AG09319 (cell line): Measurements from ENCODE around the gene NKX2-3.

Source experiments
- DNase-seq: peaks from one replicate; pipeline ENCODE4 v3.0.0-alpha.2; 2010; ENCODE audit warnings: low read depth; ENCODE audit errors: extremely low read depth
- TF ChIP-seq, protein P1 (sequence below): IDR thresholded peaks from 2 replicates; pipeline ENCODE4 v1.5.1; 2011; ENCODE audit warnings: low read depth, mild to moderate bottlenecking, inconsistent platforms, low read length, moderate library complexity

NKX2-3 gene

DNA sequence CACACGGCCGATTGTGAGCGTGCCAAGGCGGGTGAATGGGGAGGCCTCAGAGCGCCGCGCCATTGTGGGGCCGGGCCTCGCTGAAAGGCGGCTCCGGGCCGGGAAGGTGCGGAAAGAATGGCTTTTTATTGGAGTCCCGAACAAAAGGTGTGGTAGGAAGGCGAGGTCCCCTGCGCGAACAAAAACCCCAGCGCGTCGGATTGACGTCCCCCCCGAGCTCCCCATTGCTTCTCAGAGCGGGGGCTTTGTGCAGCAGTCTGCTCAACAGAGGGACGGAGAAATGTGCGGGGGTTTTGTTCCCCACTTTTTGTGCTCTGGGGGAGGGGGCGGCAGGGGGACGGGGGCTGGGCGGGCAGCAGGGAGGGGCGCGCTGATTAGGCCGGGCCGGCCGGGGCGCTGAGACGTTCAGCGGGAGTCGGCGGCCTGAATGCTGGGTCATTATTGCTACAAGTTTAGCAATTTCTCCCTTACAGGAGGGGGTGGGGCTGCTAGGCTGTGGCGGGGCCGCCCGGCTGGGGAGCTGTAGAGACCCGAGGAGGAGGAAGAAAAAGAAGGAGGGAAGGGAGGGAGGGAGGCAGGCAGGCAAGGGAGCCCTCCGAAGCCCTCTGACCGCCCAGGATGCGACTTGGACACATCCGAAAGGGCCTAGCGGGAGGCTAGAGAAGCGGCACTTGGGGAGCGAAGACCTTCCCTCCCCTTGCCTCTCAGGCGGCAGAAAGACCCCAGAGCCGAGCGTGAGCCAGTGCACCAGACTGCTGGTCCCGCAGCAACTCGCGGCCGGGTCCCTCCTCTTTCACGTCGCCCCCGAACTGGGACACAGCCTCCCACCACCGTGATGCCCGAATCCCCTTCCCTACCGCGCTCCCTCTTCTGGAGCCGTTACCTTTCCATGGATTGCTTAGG is 4.6 kb downstream of the NKX2-3 start:
- TF ChIP-seq, protein P1, sequence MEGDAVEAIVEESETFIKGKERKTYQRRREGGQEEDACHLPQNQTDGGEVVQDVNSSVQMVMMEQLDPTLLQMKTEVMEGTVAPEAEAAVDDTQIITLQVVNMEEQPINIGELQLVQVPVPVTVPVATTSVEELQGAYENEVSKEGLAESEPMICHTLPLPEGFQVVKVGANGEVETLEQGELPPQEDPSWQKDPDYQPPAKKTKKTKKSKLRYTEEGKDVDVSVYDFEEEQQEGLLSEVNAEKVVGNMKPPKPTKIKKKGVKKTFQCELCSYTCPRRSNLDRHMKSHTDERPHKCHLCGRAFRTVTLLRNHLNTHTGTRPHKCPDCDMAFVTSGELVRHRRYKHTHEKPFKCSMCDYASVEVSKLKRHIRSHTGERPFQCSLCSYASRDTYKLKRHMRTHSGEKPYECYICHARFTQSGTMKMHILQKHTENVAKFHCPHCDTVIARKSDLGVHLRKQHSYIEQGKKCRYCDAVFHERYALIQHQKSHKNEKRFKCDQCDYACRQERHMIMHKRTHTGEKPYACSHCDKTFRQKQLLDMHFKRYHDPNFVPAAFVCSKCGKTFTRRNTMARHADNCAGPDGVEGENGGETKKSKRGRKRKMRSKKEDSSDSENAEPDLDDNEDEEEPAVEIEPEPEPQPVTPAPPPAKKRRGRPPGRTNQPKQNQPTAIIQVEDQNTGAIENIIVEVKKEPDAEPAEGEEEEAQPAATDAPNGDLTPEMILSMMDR = no peak

DNA sequence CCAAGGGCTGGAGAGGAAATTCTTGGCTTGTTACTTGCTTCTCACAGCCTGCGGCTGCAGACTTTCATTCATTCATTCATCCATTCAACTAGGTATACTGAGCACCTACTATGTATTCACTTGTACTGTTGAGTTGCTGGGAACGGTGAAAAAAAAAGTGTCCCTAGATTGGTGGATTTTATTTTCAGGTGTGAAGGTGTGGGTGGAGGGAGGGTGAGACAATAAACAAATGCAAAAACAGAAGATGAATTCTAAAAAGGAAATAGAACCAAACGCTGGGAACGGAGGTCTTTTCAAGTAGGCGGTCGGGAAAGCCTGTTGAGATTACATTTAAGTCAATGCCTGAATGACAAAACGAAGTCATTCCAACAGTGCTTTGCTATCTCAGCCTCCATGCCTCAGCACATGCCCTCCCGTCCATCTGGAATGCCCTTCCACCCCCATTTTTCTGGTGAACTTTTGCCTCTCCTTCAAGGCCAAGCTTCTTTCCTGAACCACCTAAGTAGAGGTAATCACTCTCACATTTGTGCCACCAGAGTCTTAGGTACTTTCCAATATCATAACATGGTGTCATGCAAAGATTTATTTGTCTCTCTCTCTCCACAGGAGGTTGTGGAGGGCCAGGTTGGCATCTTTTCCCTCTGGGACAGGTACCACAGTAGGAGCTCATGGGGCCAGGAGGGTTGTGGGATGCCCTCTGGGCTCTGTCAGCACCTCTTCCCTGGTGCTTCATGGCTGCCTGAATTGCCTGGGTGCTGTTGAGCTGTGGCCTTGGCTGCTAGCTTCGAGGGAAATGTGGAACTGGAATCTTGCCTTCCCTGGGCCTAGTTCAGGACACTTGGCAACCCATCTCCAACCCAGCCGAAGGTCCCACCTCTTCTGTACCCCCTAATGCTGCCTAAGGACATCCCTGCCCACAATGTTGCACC is 5.5 kb downstream of the NKX2-3 start:
- TF ChIP-seq, protein P1 = no peak
- DNase-seq = no peak

More for the DNA sequence above, 4.6 kb downstream of the NKX2-3 start:
- DNase-seq = no peak

DNA sequence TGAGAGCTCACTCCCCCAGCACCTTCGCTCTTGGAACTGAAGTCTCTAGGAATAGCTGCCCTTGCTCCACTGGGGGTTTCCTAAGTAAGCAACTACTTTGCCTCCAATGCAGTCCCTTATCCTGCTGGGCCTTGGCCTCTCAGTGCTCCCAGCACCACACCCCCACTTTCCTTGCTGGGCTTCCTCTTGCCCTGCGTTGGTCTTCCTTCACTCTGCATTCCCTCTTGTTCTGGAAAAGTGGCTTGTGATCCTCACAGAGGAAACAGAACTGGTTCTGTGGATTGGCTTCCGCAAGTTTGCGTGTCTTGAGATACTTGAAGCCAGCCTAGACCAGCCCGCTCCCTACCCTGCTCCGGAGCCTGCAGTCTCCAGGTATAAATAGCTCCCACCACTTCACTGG is 6.4 kb downstream of the NKX2-3 start:
- TF ChIP-seq, protein P1 = no peak
- no peak for DNase-seq

DNA sequence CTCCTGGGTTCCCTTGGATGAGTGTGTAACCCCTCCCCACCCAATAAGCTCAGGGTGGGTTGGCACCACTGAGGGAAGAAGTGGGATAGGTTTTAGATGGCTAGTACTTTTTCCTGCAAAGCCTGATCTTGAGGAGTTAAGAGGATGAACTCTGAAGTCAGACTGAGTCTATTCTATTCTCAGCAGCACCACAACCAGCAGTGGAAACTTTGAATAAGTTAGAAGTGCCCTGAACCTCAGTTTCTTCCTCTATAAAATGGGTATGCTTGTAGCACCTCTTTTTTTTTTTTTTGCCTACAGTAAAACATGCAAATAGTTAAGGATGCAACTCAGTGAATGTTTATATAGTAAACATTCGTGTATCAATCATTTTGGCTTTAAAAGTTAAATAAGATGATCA is 7.1 kb downstream of the NKX2-3 start:
- no peak for DNase-seq
- TF ChIP-seq, protein P1 = no peak

DNA sequence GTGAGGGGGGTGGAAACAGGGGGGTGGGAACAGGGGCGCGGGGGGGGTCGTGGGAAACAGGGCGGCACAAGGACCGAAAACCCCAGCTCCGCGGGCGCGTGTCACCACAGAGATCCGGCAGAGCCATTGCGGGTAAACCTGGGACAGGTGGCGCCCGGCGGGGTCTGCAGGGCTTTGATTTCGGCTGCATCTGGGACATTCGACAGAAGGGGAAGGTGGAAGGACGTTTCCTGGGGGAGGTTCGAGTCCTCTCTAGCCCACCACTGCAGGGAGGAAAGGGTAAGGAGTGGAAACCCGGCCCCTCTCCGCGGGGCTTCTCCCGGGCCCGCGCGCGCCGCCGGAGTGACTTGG is 7.5 kb downstream of the NKX2-3 start:
- no peak for DNase-seq
- TF ChIP-seq, protein P1 = no peak

DNA sequence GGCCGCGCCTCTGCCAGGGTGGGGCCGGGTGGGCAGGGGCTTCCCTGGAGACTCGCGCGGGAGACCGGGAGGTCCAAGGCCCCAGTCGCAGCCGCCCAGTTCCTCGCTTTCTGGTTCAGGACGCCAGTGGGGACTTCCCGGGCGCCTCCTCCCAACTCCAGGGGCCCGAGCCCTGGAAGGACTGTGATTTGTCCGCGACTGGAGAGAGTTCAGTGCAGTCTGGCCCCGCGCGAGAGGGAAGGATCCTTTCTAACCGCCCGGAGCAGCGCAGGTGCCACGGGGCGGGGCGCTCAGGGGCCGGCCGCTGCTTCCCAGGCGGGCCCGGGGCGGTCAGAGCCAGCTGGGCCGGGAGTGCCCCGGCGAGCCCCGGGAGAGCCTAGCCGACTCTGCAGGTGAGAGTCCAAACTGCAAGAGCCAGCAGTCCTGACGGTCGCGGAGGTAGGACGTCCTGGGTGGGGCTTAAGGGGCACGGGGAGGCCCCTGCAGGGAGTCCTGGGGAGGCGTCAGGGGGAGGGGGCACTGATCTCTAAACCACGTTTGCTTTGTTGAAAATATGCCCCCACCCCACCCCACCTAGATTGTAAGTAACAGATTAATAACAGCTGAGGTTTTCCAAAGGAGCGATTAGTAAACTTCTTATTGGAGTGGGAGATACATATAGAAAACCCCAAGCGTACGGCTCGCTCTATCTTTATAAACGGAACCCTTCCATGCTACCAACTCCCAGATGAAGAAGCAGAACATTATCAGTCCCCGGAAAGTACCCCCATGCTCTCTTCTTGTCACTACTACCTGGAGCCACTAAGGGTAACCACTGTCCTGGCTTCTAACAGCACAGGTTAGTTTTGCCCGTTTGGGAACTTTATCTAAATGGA is 8.2 kb downstream of the NKX2-3 start:
- DNase-seq = no peak
- TF ChIP-seq, protein P1 = no peak
